Measurements from ENCODE around the gene MAST4.
"Not testable (repeated sequence)": the region's sequence is repeated elsewhere in the genome, so short reads cannot be mapped to it uniquely, and the experiment has no call there.

MAST4 gene

DNA sequence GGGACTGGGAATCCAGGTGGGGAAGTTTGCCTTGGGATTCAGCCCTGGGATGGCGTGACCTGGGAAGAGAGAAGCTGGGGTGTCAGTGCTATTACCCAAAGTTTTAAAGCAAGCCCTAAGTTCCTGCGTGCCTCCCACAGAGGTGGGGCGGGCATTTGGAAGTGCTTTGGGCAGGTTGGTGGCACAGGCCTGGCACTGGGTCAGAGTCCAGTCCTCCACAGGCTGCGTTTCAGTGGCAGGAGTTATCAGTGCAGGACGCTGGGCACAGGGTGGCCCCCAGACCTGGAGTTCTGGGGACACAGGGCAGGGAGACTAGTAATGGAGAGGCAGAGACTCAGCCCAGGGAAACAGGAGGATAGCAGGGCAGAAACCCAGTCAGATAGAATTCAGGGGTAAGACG is 147.2 kb downstream of the MAST4 start:
- POLR2A ChIA-PET (ENCODE audit: low non-redundant PET): no interaction called here

DNA sequence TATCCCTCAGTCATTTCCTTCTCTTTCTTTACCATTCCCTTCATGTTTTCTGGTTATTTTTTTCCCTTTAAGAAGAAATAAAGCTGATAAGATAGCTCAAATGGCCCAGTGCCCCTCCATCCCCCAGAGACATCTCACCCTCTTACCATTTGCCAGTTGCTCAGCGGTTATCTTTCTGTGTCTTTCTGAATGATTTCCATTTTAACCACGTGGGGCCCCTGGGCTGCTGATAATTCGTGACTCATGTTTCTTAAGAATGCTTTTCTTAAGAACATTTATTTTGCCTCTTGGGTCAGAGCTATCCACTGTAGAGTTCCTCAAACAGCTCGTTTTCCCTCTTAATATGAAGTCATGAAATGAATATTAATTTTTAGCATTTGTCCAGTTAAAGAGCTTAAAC is 147.8 kb downstream of the MAST4 start:
- peak; percentile 18 for DNase-seq (ENCODE audit: low spot score)
- ChIA-PET CTCF (interaction anchor here (0.6 to 3.8 kb wide), 5 partner anchors 58 to 477 kb away, joined by 3 to 20 read pairs (median 3); no protein-coding TSS in a partner anchor), POLR2A (ENCODE audit: low non-redundant PET) (no interaction called here)
- no peak overlapping the region for H3K27ac ChIP-seq
- TF ChIP-seq, protein P1, sequence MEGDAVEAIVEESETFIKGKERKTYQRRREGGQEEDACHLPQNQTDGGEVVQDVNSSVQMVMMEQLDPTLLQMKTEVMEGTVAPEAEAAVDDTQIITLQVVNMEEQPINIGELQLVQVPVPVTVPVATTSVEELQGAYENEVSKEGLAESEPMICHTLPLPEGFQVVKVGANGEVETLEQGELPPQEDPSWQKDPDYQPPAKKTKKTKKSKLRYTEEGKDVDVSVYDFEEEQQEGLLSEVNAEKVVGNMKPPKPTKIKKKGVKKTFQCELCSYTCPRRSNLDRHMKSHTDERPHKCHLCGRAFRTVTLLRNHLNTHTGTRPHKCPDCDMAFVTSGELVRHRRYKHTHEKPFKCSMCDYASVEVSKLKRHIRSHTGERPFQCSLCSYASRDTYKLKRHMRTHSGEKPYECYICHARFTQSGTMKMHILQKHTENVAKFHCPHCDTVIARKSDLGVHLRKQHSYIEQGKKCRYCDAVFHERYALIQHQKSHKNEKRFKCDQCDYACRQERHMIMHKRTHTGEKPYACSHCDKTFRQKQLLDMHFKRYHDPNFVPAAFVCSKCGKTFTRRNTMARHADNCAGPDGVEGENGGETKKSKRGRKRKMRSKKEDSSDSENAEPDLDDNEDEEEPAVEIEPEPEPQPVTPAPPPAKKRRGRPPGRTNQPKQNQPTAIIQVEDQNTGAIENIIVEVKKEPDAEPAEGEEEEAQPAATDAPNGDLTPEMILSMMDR (conservative IDR thresholded peaks at IDR 0.05; ENCODE audit: low read depth): no peak

More for the DNA sequence above, 147.2 kb downstream of the MAST4 start:
- CTCF ChIA-PET: interaction anchor here (0.6 to 3.8 kb wide), 3 partner anchors 57 to 476 kb away, joined by 3 to 20 read pairs (median 3); no protein-coding TSS in a partner anchor
- DNase-seq (ENCODE audit: low spot score): no peak
- H3K27ac ChIP-seq: no peak overlapping the region
- TF ChIP-seq, protein P1 (conservative IDR thresholded peaks at IDR 0.05; ENCODE audit: low read depth): no peak

DNA sequence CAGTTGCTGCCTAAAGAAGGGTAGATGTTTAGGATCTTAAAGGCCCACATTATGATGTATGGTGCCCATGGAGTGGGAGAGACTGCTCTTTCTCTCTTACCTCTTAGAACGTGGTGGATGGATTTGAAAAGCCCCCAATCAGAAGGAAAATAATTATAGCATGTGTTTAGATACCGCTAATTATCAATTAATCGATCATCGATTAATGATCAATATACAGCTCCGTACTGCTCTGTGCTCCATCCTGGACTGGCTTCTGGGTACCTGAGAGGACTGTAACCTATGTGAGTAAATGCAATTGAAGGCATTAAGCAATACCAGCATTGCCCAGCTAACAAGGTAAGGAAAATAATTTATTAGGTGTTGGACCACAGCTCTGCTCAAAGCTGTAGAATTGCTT is 149.1 kb downstream of the MAST4 start:
- TF ChIP-seq, protein P1 (conservative IDR thresholded peaks at IDR 0.05; ENCODE audit: low read depth): no peak
- ChIA-PET CTCF (interaction anchor here (1.0 to 1.3 kb wide), 2 partner anchors 169 to 413 kb away, joined by 3 read pairs; no protein-coding TSS in a partner anchor), POLR2A (ENCODE audit: low non-redundant PET) (no interaction called here)
- H3K27ac ChIP-seq: no peak overlapping the region
- DNase-seq (ENCODE audit: low spot score): no peak

DNA sequence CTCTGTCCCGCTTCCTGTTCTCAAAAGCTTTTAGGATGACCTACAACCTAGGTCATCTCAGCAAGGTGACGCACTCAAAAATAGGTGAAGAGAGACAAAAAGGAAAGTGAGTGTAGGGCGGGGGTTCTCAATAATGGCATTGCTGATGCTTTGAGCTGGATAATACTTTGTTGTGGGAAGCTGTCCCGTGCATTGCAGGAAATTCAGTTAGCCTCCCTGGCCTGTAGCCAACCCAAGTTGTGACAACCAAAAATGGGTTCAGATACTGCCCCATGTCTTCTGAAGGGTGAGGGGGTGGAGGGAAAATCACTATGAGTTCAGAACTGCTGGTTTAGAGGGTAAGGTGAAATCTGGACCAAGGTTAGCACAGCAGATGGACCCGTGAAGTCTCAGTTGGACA is 151.4 kb downstream of the MAST4 start:
- ChIA-PET CTCF (interaction anchor here (0.5 kb wide), 1 partner anchor 412 kb away, joined by 3 read pairs; no protein-coding TSS in a partner anchor), POLR2A (ENCODE audit: low non-redundant PET) (no interaction called here)
- H3K27ac ChIP-seq: no peak overlapping the region
- no peak for DNase-seq (ENCODE audit: low spot score)
- TF ChIP-seq, protein P1 (conservative IDR thresholded peaks at IDR 0.05; ENCODE audit: low read depth): no peak

DNA sequence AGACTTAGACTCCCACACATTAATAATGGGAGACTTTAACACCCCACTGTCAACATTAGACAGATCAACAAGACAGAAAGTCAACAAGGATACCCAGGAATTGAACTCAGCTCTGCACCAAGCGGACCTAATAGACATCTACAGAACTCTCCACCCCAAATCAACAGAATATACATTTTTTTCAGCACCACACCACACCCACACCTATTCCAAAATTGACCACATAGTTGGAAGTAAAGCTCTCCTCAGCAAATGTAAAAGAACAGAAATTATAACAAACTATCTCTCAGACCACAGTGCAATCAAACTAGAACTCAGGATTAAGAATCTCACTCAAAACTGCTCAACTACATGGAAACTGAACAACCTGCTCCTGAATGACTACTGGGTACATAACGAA is 156.5 kb downstream of the MAST4 start:
- DNase-seq (ENCODE audit: low spot score); CTCF ChIA-PET; H3K27ac ChIP-seq; POLR2A ChIA-PET (ENCODE audit: low non-redundant PET): not testable (repeated sequence)

DNA sequence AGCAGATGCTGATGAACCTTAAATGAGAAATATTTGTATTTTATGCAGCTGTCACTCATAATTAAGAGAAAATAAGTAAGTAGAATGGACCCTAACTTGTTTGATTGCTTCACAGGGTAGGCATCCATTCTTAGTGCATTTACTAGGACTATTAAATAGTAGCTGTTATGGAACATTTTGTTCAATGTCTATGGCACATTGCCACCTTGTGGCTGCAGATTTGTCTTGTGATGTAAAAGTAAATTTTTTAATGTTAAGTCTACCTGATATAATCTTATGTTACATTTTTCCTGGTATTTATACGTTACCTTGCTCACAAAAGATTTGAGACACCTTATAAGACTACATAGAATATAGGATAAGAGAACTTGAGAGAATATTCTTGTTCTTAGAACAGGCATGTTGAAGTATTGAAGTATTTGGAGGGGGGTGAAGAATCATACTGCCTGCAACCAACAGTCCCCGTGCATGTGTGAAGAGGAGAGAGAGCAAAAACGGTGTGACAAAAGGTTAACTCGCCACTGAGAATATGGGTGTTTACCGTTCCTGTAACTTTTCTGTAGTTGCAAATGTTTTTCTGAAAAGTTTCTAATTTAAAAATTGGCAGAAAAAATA is 161.1 kb downstream of the MAST4 start:
- H3K27ac ChIP-seq: no peak overlapping the region
- TF ChIP-seq, protein P1 (conservative IDR thresholded peaks at IDR 0.05; ENCODE audit: low read depth): peak; percentile 62
- DNase-seq (ENCODE audit: low spot score): peak; percentile 54
- ChIA-PET POLR2A (ENCODE audit: low non-redundant PET) (no interaction called here), CTCF (interaction anchor here (0.5 to 4.3 kb wide), 7 partner anchors 33 to 586 kb away, joined by 3 to 68 read pairs (median 4); no protein-coding TSS in a partner anchor)

DNA sequence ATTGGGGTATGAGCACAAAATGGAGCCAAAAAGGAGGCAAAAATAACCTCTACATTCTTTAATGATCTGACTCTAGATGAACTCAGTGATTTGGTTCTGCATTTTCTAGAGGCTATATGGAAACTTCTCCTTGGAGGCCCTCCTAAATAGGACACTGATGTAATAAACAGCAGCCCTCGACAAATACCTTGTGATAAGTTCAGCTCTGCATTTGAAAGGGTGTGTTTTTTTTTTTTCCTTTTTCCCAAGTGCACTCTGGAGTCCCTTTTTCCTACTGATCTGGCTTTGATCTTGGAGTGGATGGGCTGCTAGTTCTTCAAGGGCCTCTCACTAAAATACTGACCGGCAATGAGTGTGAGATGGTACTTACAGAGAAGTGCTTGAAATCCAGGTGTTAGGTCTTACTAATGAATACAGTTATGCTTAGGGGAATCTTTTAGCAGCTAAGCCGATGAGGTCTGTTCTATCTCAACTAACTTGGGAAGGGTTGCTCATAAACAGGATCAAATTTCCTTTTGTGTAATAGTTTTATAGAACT is 161.7 kb downstream of the MAST4 start:
- ChIA-PET CTCF (interaction anchor here (0.5 to 4.3 kb wide), 3 partner anchors 71 to 450 kb away, joined by 3 to 68 read pairs (median 4); no protein-coding TSS in a partner anchor), POLR2A (ENCODE audit: low non-redundant PET) (no interaction called here)
- no peak for DNase-seq (ENCODE audit: low spot score)
- no peak overlapping the region for H3K27ac ChIP-seq
- TF ChIP-seq, protein P1 (conservative IDR thresholded peaks at IDR 0.05; ENCODE audit: low read depth): no peak

All from RWPE1 (cell line).